HEK293 (cell line): ENCODE results near the gene SUDS3.

ENCODE experiments used
- HOXA7 ChIP-seq: sonication (generic); formaldehyde crosslinking; IDR thresholded peaks from 2 replicates; pipeline ENCODE4 v1.8.1; 2022; ENCODE audit warnings: missing genetic modification reagents, borderline replicate concordance
- SALL2 ChIP-seq: fragments of 450-650 bp; formaldehyde crosslinking; IDR thresholded peaks from 2 replicates; pipeline ENCODE4 v1.5.0; 2017; ENCODE audit warnings: missing biosample characterization, mild to moderate bottlenecking, missing genetic modification characterization, borderline replicate concordance
- ZFP37 ChIP-seq: fragments of 450-650 bp; formaldehyde crosslinking; IDR thresholded peaks from 2 replicates; pipeline ENCODE4 v1.5.1; 2016; ENCODE audit warnings: missing biosample characterization, missing genetic modification characterization
- ZNF169 ChIP-seq: fragments of 450-650 bp; formaldehyde crosslinking; IDR thresholded peaks from 2 replicates; pipeline ENCODE4 v1.5.1; 2016; ENCODE audit warnings: missing biosample characterization, missing genetic modification characterization
- ZNF292 ChIP-seq: fragments of 450-650 bp; formaldehyde crosslinking; IDR thresholded peaks from 2 replicates; pipeline ENCODE4 v1.5.1; 2016; ENCODE audit warnings: low read depth, missing biosample characterization, missing genetic modification characterization, borderline replicate concordance
- ZNF501 ChIP-seq: fragments of 450-650 bp; formaldehyde crosslinking; IDR thresholded peaks from 2 replicates; pipeline ENCODE4 v1.5.1; 2016; ENCODE audit warnings: missing biosample characterization, missing genetic modification characterization
- ZNF510 ChIP-seq: fragments of 450-650 bp; formaldehyde crosslinking; IDR thresholded peaks from 2 replicates; pipeline ENCODE4 v1.5.1; 2018; ENCODE audit warnings: mild to moderate bottlenecking, missing genetic modification characterization, missing biosample characterization; ENCODE audit not compliant: insufficient replicate concordance
- ZNF571 ChIP-seq: fragments of 450-650 bp; formaldehyde crosslinking; IDR thresholded peaks from 2 replicates; pipeline ENCODE4 v1.5.0; 2017; ENCODE audit warnings: missing biosample characterization, missing genetic modification characterization
- ZNF701 ChIP-seq: fragments of 450-650 bp; formaldehyde crosslinking; IDR thresholded peaks from 2 replicates; pipeline ENCODE4 v1.5.1; 2016; ENCODE audit warnings: missing biosample characterization, missing genetic modification characterization
- ZNF707 ChIP-seq: fragments of 450-650 bp; formaldehyde crosslinking; IDR thresholded peaks from 2 replicates; pipeline ENCODE4 v1.5.1; 2016; ENCODE audit warnings: missing biosample characterization, missing genetic modification characterization
- ZNF777 ChIP-seq: fragments of 450-650 bp; formaldehyde crosslinking; IDR thresholded peaks from 2 replicates; pipeline ENCODE4 v1.5.1; 2017; ENCODE audit warnings: missing biosample characterization, missing genetic modification characterization, borderline replicate concordance
- ZSCAN30 ChIP-seq: fragments of 450-650 bp; IDR thresholded peaks from 2 replicates; pipeline ENCODE4 v1.5.1; 2018; ENCODE audit warnings: missing biosample characterization, mild to moderate bottlenecking, missing genetic modification characterization, moderate library complexity
- TF ChIP-seq, protein P1 (sequence below): fragments of 450-650 bp; formaldehyde crosslinking; optimal IDR thresholded peaks from 2 replicates; pipeline ENCODE3; 2016; ENCODE audit warnings: missing biosample characterization, mild to moderate bottlenecking, missing genetic modification characterization
- TF ChIP-seq, protein P2 (sequence below): fragments of 450-650 bp; formaldehyde crosslinking; conservative IDR thresholded peaks from 2 replicates; pipeline ENCODE4 v1.5.1; 2016; ENCODE audit warnings: low read depth, missing biosample characterization, missing genetic modification characterization
- TF ChIP-seq, protein P3 (sequence below): fragments of 450-650 bp; formaldehyde crosslinking; IDR thresholded peaks from 2 replicates; pipeline ENCODE4 v1.5.1; 2016; ENCODE audit warnings: missing biosample characterization, missing genetic modification characterization
- TF ChIP-seq, protein P4 (sequence below): fragments of 450-650 bp; formaldehyde crosslinking; IDR thresholded peaks from 2 replicates; pipeline ENCODE4 v1.5.1; 2016; ENCODE audit warnings: missing biosample characterization, missing genetic modification characterization
- TF ChIP-seq, protein P5 (sequence below): fragments of 450-650 bp; formaldehyde crosslinking; IDR thresholded peaks from 2 replicates; pipeline ENCODE4 v1.5.1; 2016; ENCODE audit warnings: missing biosample characterization, missing genetic modification characterization, borderline replicate concordance
- TF ChIP-seq, protein P6 (sequence below): fragments of 450-650 bp; formaldehyde crosslinking; IDR thresholded peaks from 2 replicates; pipeline ENCODE4 v1.5.1; 2016; ENCODE audit warnings: missing biosample characterization, missing genetic modification characterization
- TF ChIP-seq, protein P7 (sequence below): fragments of 450-650 bp; formaldehyde crosslinking; IDR thresholded peaks from 2 replicates; pipeline ENCODE4 v1.5.1; 2016; ENCODE audit warnings: missing biosample characterization, missing genetic modification characterization
- TF ChIP-seq, protein P8 (sequence below): fragments of 450-650 bp; formaldehyde crosslinking; IDR thresholded peaks from 2 replicates; pipeline ENCODE4 v1.5.1; 2016; ENCODE audit warnings: missing biosample characterization, missing genetic modification characterization
- TF ChIP-seq, protein P9 (sequence below): fragments of 450-650 bp; formaldehyde crosslinking; IDR thresholded peaks from 2 replicates; pipeline ENCODE4 v1.5.1; 2016; ENCODE audit warnings: missing biosample characterization, missing genetic modification characterization, low read depth

Gene SUDS3

DNA sequence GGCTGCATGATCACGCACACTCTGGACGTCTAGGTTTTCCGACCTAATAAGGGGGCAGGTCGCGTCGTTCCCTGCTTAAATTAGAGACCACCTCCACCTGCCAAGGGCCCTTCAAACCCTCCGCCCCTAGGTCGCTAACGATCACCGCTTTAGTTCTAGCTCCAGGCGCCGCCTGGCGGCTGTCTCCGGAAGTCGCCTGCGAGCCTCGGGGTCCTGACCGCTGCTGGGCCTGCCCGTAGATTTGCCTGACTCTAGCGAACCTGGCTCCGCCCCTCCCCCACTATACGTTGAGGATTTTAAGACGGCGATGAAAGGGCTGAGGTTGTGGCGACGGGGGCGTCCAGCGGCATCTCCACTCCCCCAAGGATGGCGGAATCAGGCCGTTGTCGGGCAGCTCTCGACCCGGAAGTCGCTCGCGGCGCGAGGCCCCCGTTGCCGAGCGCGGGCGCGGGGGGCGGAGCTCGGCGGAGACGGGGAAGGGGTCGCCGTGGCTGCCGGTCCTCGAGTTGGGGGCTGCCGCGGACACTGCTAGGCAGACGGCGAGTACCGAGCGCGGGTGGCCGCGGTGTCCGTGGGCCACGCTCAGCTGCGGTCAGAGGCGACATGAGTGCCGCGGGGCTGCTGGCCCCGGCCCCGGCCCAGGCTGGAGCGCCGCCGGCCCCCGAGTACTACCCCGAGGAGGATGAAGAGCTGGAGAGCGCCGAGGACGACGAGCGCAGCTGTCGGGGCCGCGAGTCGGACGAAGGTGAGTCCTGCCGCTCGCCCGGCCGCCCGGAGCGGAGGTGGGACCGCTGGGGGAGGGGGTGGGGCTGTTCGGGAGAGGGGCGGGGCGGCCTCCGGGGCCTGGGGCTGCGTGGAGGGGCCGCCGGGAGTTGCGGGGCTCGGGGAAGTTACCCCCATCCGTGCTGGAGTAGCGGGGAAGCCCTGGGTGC lies at the start of gene SUDS3 (continued):
- TF ChIP-seq ZSCAN30 (tag by site-specific recombination) (peak; percentile 53; the same call in 1 of the 2 replicates), ZNF510 (tag by site-specific recombination) (no peak), ZNF292 (no peak), ZFP37 (tag by site-specific recombination) (0 out of 2 replicates have a peak, but pooled peaks have one; percentile 76), ZNF571 (tag by site-specific recombination) (no peak), ZNF501 (tag by site-specific recombination) (peak; percentile 83), HOXA7 (no peak), SALL2 (tag by site-specific recombination) (0 out of 2 replicates have a peak, but pooled peaks have one; percentile 29), ZNF777 (tag by site-specific recombination) (no peak), ZNF701 (no peak), ZNF169 (no peak), ZNF707 (tag by site-specific recombination) (no peak)
- TF ChIP-seq, protein P1, sequence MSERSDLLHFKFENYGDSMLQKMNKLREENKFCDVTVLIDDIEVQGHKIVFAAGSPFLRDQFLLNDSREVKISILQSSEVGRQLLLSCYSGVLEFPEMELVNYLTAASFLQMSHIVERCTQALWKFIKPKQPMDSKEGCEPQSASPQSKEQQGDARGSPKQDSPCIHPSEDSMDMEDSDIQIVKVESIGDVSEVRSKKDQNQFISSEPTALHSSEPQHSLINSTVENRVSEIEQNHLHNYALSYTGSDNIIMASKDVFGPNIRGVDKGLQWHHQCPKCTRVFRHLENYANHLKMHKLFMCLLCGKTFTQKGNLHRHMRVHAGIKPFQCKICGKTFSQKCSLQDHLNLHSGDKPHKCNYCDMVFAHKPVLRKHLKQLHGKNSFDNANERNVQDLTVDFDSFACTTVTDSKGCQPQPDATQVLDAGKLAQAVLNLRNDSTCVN (tag by site-specific recombination): peak; percentile 89
- TF ChIP-seq, protein P2, sequence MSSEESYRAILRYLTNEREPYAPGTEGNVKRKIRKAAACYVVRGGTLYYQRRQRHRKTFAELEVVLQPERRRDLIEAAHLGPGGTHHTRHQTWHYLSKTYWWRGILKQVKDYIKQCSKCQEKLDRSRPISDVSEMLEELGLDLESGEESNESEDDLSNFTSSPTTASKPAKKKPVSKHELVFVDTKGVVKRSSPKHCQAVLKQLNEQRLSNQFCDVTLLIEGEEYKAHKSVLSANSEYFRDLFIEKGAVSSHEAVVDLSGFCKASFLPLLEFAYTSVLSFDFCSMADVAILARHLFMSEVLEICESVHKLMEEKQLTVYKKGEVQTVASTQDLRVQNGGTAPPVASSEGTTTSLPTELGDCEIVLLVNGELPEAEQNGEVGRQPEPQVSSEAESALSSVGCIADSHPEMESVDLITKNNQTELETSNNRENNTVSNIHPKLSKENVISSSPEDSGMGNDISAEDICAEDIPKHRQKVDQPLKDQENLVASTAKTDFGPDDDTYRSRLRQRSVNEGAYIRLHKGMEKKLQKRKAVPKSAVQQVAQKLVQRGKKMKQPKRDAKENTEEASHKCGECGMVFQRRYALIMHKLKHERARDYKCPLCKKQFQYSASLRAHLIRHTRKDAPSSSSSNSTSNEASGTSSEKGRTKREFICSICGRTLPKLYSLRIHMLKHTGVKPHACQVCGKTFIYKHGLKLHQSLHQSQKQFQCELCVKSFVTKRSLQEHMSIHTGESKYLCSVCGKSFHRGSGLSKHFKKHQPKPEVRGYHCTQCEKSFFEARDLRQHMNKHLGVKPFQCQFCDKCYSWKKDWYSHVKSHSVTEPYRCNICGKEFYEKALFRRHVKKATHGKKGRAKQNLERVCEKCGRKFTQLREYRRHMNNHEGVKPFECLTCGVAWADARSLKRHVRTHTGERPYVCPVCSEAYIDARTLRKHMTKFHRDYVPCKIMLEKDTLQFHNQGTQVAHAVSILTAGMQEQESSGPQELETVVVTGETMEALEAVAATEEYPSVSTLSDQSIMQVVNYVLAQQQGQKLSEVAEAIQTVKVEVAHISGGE (tag by site-specific recombination): peak; percentile 65
- TF ChIP-seq, protein P3, sequence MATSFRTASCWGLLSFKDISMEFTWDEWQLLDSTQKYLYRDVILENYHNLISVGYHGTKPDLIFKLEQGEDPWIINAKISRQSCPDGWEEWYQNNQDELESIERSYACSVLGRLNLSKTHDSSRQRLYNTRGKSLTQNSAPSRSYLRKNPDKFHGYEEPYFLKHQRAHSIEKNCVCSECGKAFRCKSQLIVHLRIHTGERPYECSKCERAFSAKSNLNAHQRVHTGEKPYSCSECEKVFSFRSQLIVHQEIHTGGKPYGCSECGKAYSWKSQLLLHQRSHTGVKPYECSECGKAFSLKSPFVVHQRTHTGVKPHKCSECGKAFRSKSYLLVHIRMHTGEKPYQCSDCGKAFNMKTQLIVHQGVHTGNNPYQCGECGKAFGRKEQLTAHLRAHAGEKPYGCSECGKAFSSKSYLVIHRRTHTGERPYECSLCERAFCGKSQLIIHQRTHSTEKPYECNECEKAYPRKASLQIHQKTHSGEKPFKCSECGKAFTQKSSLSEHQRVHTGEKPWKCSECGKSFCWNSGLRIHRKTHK (tag by site-specific recombination): no peak
- TF ChIP-seq, protein P4, sequence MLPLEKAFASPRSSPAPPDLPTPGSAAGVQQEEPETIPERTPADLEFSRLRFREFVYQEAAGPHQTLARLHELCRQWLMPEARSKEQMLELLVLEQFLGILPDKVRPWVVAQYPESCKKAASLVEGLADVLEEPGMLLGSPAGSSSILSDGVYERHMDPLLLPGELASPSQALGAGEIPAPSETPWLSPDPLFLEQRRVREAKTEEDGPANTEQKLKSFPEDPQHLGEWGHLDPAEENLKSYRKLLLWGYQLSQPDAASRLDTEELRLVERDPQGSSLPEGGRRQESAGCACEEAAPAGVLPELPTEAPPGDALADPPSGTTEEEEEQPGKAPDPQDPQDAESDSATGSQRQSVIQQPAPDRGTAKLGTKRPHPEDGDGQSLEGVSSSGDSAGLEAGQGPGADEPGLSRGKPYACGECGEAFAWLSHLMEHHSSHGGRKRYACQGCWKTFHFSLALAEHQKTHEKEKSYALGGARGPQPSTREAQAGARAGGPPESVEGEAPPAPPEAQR: peak; percentile 97
- TF ChIP-seq, protein P5, sequence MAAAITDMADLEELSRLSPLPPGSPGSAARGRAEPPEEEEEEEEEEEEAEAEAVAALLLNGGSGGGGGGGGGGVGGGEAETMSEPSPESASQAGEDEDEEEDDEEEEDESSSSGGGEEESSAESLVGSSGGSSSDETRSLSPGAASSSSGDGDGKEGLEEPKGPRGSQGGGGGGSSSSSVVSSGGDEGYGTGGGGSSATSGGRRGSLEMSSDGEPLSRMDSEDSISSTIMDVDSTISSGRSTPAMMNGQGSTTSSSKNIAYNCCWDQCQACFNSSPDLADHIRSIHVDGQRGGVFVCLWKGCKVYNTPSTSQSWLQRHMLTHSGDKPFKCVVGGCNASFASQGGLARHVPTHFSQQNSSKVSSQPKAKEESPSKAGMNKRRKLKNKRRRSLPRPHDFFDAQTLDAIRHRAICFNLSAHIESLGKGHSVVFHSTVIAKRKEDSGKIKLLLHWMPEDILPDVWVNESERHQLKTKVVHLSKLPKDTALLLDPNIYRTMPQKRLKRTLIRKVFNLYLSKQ: no peak
- TF ChIP-seq, protein P6, sequence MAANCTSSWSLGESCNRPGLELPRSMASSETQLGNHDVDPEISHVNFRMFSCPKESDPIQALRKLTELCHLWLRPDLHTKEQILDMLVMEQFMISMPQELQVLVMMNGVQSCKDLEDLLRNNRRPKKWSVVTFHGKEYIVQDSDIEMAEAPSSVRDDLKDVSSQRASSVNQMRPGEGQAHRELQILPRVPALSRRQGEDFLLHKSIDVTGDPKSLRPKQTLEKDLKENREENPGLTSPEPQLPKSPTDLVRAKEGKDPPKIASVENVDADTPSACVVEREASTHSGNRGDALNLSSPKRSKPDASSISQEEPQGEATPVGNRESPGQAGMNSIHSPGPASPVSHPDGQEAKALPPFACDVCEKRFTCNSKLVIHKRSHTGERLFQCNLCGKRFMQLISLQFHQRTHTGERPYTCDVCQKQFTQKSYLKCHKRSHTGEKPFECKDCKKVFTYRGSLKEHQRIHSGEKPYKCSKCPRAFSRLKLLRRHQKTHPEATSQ: peak; percentile 13; the same call in 1 of the 2 replicates
- TF ChIP-seq, protein P7, sequence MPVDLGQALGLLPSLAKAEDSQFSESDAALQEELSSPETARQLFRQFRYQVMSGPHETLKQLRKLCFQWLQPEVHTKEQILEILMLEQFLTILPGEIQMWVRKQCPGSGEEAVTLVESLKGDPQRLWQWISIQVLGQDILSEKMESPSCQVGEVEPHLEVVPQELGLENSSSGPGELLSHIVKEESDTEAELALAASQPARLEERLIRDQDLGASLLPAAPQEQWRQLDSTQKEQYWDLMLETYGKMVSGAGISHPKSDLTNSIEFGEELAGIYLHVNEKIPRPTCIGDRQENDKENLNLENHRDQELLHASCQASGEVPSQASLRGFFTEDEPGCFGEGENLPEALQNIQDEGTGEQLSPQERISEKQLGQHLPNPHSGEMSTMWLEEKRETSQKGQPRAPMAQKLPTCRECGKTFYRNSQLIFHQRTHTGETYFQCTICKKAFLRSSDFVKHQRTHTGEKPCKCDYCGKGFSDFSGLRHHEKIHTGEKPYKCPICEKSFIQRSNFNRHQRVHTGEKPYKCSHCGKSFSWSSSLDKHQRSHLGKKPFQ: no peak
- TF ChIP-seq, protein P8, sequence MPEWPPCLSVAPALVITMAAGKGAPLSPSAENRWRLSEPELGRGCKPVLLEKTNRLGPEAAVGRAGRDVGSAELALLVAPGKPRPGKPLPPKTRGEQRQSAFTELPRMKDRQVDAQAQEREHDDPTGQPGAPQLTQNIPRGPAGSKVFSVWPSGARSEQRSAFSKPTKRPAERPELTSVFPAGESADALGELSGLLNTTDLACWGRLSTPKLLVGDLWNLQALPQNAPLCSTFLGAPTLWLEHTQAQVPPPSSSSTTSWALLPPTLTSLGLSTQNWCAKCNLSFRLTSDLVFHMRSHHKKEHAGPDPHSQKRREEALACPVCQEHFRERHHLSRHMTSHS: no peak
- TF ChIP-seq, protein P9, sequence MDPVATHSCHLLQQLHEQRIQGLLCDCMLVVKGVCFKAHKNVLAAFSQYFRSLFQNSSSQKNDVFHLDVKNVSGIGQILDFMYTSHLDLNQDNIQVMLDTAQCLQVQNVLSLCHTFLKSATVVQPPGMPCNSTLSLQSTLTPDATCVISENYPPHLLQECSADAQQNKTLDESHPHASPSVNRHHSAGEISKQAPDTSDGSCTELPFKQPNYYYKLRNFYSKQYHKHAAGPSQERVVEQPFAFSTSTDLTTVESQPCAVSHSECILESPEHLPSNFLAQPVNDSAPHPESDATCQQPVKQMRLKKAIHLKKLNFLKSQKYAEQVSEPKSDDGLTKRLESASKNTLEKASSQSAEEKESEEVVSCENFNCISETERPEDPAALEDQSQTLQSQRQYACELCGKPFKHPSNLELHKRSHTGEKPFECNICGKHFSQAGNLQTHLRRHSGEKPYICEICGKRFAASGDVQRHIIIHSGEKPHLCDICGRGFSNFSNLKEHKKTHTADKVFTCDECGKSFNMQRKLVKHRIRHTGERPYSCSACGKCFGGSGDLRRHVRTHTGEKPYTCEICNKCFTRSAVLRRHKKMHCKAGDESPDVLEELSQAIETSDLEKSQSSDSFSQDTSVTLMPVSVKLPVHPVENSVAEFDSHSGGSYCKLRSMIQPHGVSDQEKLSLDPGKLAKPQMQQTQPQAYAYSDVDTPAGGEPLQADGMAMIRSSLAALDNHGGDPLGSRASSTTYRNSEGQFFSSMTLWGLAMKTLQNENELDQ (tag by site-specific recombination): no peak
